PC-9 (cell line): Measurements from ENCODE around the gene KIF4B. TPM values are rescaled to one million over a fixed set of nuclear protein-coding genes. Genes with fewer than 3 reads are reported as not detected.
"Not testable (repeated sequence)": the region's sequence is repeated elsewhere in the genome, so short reads cannot be mapped to it uniquely, and the experiment has no call there.

Source experiments
- BruUV-seq: library from RNA; stranded (reverse); fragments of 400-500 nt; replicated peaks from 2 replicates; lab custom pipeline; 2021; lab: Mats Ljungman, UMichigan
- CTCF ChIA-PET: fragments of 300-600 bp; sonication (Branson Sonifier 250); formaldehyde crosslinking; loops from one replicate; lab custom pipeline; 2022; ENCODE audit warnings: antibody characterized with exemption; lab: Charles Lee
- POLR2A ChIA-PET: fragments of 300-600 bp; sonication (Branson Sonifier 250); formaldehyde crosslinking; loops from one replicate; lab custom pipeline; 2022; ENCODE audit warnings: antibody characterized with exemption; ENCODE audit not compliant: unreplicated experiment; lab: Charles Lee
- DNase-seq, 2 experiments: peaks; one replicate each; pipeline versions ENCODE4 v3.0.0 to v3.0.0-alpha.2; 2015 to 2022; ENCODE audit warnings: mixed read lengths in 1 of 2
- H2AFZ ChIP-seq: fragments of 200-600 bp; sonication (generic); 2 replicates; pipeline ENCODE4 v1.8.1; 2017; ENCODE audit warnings: antibody characterized with exemption
- H3F3A ChIP-seq: fragments of 200-600 bp; sonication (generic); 2 replicates; pipeline ENCODE4 v1.8.1; 2017; ENCODE audit warnings: antibody characterized with exemption, mild to moderate bottlenecking, low read depth; ENCODE audit not compliant: insufficient read depth
- H3K27ac ChIP-seq: fragments of 200-600 bp; sonication (generic); 2 replicates; pipeline ENCODE4 v1.6.1; 2016; ENCODE audit warnings: mixed run types
- H3K27me3 ChIP-seq: fragments of 200-600 bp; sonication (generic); 2 replicates; pipeline ENCODE4 v1.6.1; 2016; ENCODE audit warnings: low read depth, mixed run types; ENCODE audit not compliant: insufficient read depth
- H3K36me3 ChIP-seq: fragments of 200-600 bp; sonication (generic); 2 replicates; pipeline ENCODE4 v1.6.1; 2016; ENCODE audit warnings: low read depth, mixed run types
- H3K4me1 ChIP-seq: fragments of 200-600 bp; sonication (generic); replicated peaks from 2 replicates; pipeline ENCODE4 v1.6.1; 2016; ENCODE audit warnings: mixed run types; ENCODE audit not compliant: insufficient read depth
- H3K4me2 ChIP-seq: fragments of 200-600 bp; sonication (generic); 2 replicates; pipeline ENCODE4 v1.6.1; 2017; ENCODE audit warnings: mixed run types
- H3K4me3 ChIP-seq: fragments of 200-600 bp; sonication (generic); 2 replicates; pipeline ENCODE4 v1.6.1; 2016; ENCODE audit warnings: mixed run types
- H3K79me2 ChIP-seq: fragments of 200-600 bp; sonication (generic); 2 replicates; pipeline ENCODE4 v1.6.1; 2017; ENCODE audit warnings: low read depth, mixed run types
- H3K9me2 ChIP-seq: fragments of 200-600 bp; sonication (generic); 2 replicates; pipeline ENCODE4 v1.8.1; 2017; ENCODE audit warnings: mild to moderate bottlenecking; ENCODE audit not compliant: insufficient read depth
- H3K9me3 ChIP-seq: fragments of 200-600 bp; sonication (generic); 2 replicates; pipeline ENCODE4 v1.8.1; 2016; ENCODE audit warnings: low read depth; ENCODE audit not compliant: insufficient read depth
- H4K20me1 ChIP-seq: fragments of 200-600 bp; sonication (generic); 2 replicates; pipeline ENCODE4 v1.8.1; 2017; ENCODE audit not compliant: insufficient read depth
- CTCF ChIP-seq: fragments of 200-600 bp; sonication (generic); conservative IDR thresholded peaks from 2 replicates; pipeline ENCODE4 v1.6.1; 2017; ENCODE audit warnings: mixed run types, antibody characterized with exemption, mild to moderate bottlenecking, moderate library complexity
- EZH2 ChIP-seq: fragments of 200-600 bp; sonication (generic); IDR thresholded peaks from 2 replicates; pipeline ENCODE4 v1.8.0; 2017; ENCODE audit warnings: antibody characterized with exemption, low read depth
- intact Hi-C: fragments of 100-400 bp; cut with micrococcal nuclease; formaldehyde crosslinking; loops from one replicate; pipeline ENCODE4 v1.10.0; 2022; ENCODE audit not compliant: unreplicated experiment
- total RNA-seq: library from RNA; stranded (reverse); gene quantifications from 2 replicates; pipeline ENCODE4 v1.2.3, GENCODE V29; 2021

The KIF4B gene
- total RNA-seq, 1 experiment from 2014 or later = not detected

GRCh38 chr5:155004138-155004744 is 9.3 kb upstream of the KIF4B start:
- BruUV-seq = no TSS peak
- intact Hi-C loops = loop anchor here (1.0 kb wide), 1 partner anchor 362 kb away; no protein-coding TSS in a partner anchor
- Histone ChIP-seq H3K36me3 (no peaks in the 10 kb centered on the region), H3K27me3 (peaks cover 10% of the 10 kb centered on the region; the same call in 1 of the 2 replicates), H3F3A (no peaks in the 10 kb centered on the region), H3K4me1 (no peaks in the 10 kb centered on the region), H2AFZ (no peak overlapping the region), H3K9me2 (no peaks in the 10 kb centered on the region), H4K20me1 (no peaks in the 10 kb centered on the region), H3K4me2 (no peak overlapping the region), H3K79me2 (no peaks in the 10 kb centered on the region), H3K27ac (no peak overlapping the region), H3K9me3 (no peaks in the 10 kb centered on the region), H3K4me3 (no peak overlapping the region)
- ChIA-PET POLR2A (no interaction called here), CTCF (interaction anchor here (0.6 to 1.2 kb wide), 3 partner anchors 18 to 32 kb away, joined by 3 to 14 read pairs (median 4); no protein-coding TSS in a partner anchor)
- TF ChIP-seq EZH2 (no peak), CTCF (peak; percentile 74)
- DNase-seq = peak in 1 of 2 experiments; percentile 38

GRCh38 chr5:155006265-155006664 is 7.3 kb upstream of the KIF4B start:
- H3F3A ChIP-seq, CTCF ChIA-PET, intact Hi-C loops: not testable (repeated sequence)

GRCh38 chr5:155008669-155009068 is 4.9 kb upstream of the KIF4B start:
- Histone ChIP-seq H3K9me2 (no peaks in the 10 kb centered on the region), H2AFZ (no peak overlapping the region), H3K36me3 (no peaks in the 10 kb centered on the region), H3K4me3 (no peak overlapping the region), H3K27ac (no peak overlapping the region), H3K27me3 (peaks cover 26% of the 10 kb centered on the region; the same call in 1 of the 2 replicates), H4K20me1 (no peaks in the 10 kb centered on the region), H3K9me3 (no peaks in the 10 kb centered on the region), H3K4me2 (no peak overlapping the region), H3K79me2 (no peaks in the 10 kb centered on the region), H3K4me1 (no peaks in the 10 kb centered on the region), H3F3A (no peaks in the 10 kb centered on the region)
- DNase-seq = no peak
- CTCF ChIA-PET = no interaction called here
- TF ChIP-seq CTCF (no peak), EZH2 (no peak)
- BruUV-seq = no TSS peak
- intact Hi-C loops = no loop called here
- POLR2A ChIA-PET = no interaction called here

More at GRCh38 chr5:155006265-155006664, 7.3 kb upstream of the KIF4B start:
- DNase-seq, POLR2A ChIA-PET, H3K9me3 ChIP-seq, BruUV-seq, H3K9me2 ChIP-seq, H3K4me3 ChIP-seq, H2AFZ ChIP-seq, H3K27me3 ChIP-seq, H3K79me2 ChIP-seq, H3K27ac ChIP-seq, H3K4me1 ChIP-seq, H4K20me1 ChIP-seq, H3K36me3 ChIP-seq, H3K4me2 ChIP-seq: not testable (repeated sequence)

GRCh38 chr5:155010881-155011280 is 2.7 kb upstream of the KIF4B start:
- Histone ChIP-seq H3K4me2 (no peak overlapping the region), H3K9me2 (no peaks in the 10 kb centered on the region), H4K20me1 (no peaks in the 10 kb centered on the region), H3K4me3 (no peak overlapping the region), H3K27ac (no peak overlapping the region), H3K79me2 (no peaks in the 10 kb centered on the region), H3K4me1 (no peaks in the 10 kb centered on the region), H3K9me3 (no peaks in the 10 kb centered on the region), H3F3A (no peaks in the 10 kb centered on the region), H2AFZ (no peak overlapping the region), H3K27me3 (peaks cover 48% of the 10 kb centered on the region), H3K36me3 (no peaks in the 10 kb centered on the region)
- no peak for DNase-seq
- no peak for TF ChIP-seq CTCF
- TF ChIP-seq EZH2 = no peak
- no TSS peak for BruUV-seq
- CTCF ChIA-PET = no interaction called here
- intact Hi-C loops = no loop called here
- POLR2A ChIA-PET = no interaction called here
